Left hindlimb (tissue), 1 donor: ENCODE results near the gene NCR1.
"Not testable (repeated sequence)": the region's sequence is repeated elsewhere in the genome, so short reads cannot be mapped to it uniquely, and the experiment has no call there.

Source experiments
- DNase-seq: peaks from one replicate; pipeline ENCODE4 v3.0.0-alpha.2; 2018

Gene NCR1, protein sequence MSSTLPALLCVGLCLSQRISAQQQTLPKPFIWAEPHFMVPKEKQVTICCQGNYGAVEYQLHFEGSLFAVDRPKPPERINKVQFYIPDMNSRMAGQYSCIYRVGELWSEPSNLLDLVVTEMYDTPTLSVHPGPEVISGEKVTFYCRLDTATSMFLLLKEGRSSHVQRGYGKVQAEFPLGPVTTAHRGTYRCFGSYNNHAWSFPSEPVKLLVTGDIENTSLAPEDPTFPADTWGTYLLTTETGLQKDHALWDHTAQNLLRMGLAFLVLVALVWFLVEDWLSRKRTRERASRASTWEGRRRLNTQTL

DNA sequence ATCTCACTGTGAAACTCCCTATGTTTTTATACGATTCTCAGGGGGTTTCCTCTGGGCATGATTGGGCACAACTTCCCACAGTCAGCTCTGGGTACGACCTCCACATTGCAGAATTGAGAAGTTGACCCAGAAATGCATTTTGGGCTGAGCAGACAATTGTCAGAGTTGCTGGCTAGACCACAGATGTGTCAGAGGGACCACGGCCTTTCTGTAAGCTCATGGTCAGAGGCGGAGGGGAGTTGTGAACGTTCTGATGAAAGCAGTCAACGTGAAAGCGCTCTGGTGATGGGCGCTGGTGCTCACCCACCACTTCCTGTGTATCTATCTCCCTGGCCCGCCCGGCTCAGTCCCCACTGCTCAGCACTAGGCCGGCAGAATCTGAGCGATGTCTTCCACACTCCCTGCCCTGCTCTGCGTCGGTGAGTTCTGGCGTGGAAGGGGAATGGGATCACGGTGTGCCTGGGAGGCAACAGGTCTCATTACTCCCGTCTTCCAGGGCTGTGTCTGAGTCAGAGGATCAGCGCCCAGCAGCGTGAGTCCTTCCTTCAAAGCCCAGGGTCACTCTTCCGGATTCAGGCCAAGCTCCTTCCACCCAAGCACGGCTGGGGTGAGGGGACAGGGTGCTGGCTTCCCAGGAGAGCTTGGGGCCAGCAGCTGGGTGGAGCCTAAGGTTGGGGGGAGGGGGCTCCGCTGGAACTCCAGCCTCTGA, at the start of gene NCR1:
Gene NCR1 (plus strand): TSS at position 346 of the 709 bp plus-strand sequence. CDS start 40 bp downstream, at position 386.
- DNase-seq: no peak

DNA sequence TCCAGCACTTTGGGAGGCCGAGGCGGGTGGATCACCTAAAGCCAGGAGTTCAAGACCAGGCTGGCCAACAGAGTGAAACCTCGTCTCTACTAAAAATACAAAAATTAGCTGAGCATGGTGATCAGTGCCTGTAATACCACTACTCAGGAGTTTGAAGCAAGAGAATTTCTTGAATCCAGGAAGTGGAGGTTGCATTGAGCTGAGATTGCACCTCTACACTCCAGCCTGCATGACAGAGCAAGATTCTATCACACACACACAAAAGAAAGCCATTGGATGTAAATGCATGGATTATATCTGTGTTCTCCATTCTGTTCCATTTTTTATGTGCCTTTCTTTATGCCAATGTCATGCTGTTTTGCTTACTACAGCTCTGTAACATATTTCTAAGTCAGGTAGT, 47.5 kb upstream of the NCR1 start:
- not testable (repeated sequence) for DNase-seq

DNA sequence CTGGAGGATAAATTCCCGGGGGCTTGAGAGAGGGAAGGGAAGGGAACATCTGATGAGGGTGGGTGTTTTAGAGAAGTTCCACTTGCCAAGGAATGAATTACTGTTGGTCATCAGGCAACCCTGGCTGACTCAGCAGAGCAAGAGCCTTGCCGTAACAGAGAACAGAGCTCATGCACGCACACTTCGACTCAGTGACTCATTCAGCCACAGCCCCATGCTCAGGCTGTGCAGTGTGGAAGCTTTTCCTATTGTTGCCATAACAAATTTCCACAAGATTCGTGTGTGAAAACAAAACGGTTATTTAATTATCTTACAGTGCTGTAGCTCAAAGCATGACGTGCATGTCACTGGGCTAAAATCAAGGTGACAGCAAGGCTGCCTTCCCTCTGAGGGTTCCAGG, 46.5 kb upstream of the NCR1 start:
- DNase-seq: not testable (repeated sequence)

DNA sequence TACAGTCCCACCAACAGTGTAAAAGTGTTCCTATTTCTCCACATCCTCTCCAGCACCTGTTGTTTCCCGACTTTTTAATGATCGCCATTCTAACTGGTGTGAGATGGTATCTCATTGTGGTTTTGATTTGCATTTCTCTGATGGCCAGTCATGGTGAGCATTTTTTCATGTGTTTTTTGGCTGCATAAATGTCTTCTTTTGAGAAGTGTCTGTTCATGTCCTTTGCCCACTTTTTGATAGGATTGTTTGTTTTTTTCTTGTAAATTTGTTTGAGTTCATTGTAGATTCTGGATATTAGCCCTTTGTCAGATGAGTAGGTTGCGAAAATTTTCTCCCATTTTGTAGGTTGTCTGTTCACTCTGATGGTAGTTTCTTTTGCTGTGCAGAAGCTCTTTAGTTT, 42.5 kb upstream of the NCR1 start:
- DNase-seq: not testable (repeated sequence)

DNA sequence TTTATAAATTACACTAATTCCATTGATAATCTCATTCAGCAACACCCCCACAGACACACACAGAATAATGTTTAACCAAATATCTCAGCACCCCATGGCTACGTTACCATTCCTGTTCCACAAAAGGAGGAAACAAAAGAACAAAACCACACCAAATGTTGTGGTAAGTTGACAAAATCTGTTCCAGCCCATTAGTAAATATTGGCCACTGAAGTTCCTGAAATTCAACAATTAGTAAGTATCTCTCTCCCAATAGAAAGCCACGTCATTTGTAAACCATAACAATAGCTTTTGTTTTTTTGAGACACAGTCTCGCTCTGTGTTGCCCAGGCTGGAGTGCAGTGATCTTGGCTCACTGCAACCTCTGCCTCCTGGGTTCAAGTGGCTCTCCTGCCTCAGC, 34.3 kb upstream of the NCR1 start:
- DNase-seq: no peak

DNA sequence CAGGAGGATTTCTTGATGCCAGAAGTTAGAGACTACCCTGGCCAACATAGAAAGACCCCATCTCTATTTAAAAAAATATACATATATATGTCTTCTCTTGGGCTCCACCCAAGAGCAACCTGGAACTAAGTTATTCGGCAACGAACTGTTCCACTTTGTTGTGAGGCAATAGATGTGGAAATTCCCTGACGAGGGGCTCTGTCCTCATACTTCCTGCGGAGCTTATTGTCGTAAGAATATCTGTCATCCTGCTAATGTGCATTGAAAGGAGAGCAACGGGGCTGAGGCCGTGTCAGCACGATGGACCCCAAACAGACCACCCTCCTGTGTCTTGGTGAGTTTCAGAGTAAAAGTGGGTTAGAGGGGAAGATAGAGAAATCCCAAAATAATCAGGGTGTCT, 32.0 kb upstream of the NCR1 start, which contains the start of gene FCAR:
Gene FCAR (plus strand): TSS at position 246 of the 400 bp plus-strand sequence. CDS start 55 bp downstream, at position 301.
- DNase-seq: no peak

DNA sequence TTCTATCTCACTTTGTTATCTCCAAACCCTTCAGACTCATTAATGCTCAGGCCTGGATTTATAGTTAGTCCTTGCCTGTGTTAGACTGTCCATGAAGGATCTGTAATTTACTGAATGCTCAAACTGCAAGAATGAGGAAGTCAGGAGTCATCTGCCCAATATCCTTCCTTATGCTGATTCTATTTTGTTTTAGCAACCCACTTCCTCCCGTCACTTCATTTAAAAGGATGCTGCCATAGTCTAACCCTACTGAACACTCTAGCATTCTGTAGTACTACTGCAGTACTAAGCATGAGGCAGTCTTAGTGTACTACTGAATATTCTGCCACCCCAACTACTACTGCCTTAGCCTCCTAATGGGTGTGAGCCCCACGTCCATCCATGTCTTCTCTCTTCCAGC, 30.4 kb upstream of the NCR1 start:
- DNase-seq: no peak

DNA sequence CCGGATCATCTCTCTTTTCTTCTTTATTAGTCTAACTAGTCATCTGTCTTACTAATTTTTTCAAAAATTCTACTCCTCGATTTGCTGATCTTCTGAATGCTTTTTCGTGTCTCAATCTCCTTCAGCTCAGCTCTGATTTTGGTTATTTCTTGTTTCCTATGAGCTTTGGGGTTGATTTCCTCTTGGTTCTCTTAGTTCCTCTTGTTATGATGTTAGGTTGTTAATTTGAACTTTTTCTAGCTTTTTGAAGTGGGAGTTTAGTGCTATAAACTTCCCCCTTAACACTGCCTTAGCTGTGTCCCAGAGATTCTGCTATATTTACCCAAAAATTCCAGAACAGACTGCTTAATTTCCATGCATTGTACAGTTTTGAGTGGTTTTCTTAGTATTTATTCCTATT, 28.5 kb upstream of the NCR1 start:
- no peak for DNase-seq

DNA sequence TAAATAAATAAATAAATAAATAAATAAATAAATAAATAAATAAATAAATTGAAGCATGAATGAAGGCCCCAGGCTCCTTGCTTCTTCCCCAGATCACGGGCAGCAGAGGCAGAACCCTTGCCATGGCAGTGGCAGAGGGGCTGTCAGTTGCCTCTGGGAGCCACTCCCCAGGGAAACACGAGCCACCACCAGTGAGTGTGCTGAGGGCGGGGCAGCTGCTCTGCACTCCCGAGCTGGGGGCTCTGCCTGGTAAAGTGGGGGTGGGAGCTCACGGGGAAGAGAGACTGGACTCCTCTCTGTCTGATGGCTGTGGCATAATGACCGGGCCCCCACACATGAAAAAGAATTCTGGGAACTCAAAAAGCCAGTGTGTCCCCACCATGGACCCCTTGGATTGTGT, 24.1 kb upstream of the NCR1 start:
- DNase-seq: no peak

DNA sequence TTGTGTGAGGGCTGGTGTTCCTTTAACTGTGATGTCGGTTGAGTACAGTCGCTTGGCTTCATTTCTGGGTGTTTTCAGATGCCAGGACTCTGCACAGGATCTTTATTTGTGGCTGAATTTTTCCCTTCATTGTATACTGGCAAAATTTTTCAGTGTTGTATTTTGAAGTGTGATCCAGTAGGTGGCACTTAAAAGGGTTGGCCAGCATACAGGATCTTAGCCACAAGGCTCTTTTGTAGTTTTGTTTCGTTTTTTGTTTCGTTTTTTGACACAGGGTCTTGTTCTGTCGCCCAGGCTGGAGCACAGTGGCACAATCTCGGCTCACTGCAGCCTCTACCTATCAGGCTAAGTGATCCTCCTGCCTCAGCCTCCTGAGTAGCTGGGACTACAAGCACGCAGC, 23.2 kb upstream of the NCR1 start:
- DNase-seq: no peak

DNA sequence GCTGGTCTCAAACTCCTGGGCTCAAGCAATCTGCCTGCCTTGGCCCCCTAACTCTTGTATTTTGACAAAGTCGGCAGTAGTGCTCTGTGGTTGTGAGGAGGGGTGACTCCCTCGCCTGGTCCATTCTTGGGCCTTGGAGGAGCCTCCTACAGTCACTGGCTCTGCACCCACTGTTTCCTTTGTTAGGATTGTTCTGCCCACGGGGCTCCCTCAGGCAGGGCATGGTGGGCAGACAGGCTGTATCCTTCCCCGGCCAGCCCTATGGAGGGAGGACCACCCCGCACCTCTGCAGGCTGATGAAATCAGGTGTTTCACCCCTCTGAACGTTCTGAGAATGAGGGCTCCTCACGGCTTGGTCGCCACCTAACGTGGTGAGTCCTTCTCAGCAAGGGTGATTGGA, 22.7 kb upstream of the NCR1 start:
- no peak for DNase-seq

DNA sequence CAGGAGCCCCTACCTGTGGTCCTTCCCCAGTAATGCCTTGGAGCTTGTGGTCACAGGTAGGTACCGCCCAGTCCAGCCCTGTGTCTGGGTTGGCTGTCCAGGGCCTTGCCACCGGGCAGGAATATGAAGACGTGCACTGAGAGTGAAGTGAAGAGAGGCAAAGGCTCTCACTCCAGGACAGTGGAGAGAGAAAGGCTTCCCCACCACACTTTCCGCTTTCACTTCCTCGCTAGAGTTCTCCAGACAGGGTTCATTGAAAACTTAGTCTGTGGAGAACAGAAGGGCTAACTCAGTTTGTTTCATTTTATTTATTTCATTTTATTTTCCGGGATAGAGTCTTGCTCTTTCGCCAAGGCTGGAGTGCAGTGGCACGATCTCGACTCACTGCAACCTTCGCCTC, 17.7 kb upstream of the NCR1 start:
- no peak for DNase-seq

DNA sequence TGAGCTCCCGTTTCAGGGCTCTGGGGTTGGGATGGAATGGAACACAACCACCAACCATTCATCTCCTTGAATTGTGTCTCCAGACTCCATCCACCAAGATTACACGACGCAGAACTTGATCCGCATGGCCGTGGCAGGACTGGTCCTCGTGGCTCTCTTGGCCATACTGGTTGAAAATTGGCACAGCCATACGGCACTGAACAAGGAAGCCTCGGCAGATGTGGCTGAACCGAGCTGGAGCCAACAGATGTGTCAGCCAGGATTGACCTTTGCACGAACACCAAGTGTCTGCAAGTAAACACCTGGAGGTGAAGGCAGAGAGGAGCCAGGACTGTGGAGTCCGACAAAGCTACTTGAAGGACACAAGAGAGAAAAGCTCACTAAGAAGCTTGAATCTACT, 16.4 kb upstream of the NCR1 start:
- DNase-seq: no peak

DNA sequence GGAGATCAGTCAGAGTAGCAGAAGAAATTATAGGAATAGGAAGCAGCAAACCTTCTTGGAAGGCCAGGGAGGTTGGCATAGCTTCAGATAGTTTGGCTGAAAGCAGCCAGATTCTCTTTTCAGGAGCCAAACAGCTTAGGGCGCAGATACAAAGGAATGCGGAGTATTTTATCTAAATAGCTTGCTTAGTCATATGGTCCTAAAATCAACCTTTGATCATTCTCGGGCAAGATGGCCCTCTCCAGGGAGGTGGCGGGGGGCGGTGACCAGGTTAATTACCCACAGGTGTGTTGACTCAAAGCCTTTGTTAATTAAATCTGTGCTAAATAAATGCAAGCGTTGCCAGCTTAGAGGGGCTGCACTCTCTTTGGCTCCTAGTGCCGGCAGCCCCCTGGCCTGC, 12.5 kb upstream of the NCR1 start:
- no peak for DNase-seq

DNA sequence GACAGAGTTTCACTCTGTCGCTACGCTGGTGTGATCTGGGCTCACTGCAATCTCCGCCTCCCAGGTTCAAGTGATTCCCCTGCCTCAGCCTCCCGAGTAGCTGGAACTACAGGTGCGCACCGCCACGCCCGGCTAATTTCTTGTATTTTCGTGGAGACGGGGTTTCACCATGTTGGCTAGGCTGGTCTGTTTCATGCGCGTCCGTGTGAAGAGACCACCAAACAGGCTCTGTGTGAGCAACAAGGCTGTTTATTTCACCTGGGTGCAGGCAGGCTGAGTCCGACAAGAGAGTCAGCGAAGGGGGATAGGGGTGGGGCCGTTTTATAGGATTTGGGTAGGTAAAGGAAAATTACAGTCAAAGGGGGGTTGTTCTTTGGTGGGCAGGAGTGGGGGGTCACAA, 11.8 kb upstream of the NCR1 start:
- not testable (repeated sequence) for DNase-seq

DNA sequence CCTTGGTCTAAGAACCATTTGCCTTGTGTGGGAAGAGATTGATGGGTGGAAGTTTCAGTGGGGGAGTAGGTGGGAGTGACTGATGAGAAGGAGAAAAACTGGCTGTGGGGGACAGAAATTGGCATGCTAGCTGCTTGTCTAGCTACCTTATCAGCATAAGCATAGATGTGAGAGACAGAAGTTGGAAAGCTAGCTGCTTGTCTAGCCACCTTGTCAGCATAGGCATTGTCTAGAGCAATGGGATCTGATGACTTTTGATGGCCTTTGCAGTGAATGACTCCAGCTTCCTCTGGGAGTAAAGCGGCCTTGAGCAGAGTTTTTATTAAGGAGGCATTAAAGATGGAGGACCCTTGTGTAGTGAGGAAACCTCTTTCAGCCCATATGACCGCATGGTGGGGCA, 9.9 kb upstream of the NCR1 start:
- DNase-seq: no peak

DNA sequence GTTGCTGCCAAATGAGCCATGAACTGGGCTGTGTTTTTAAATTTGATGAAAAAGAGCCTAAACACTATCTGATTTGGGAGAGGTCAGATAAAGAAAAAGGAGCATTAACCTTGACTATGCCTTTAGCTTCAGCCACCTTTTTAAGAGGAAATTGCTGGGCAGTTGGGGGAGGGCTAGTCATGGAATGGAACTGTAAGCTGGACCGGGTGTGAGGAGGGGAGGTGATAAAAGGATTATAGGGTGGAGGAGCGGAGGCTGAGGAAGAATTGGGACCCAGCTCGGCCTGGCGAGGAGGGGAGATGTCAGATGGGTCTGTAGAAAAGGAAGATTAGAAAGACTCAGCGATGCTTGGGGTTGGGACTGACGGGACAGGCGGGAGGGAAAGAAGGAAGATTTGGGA, 7.3 kb upstream of the NCR1 start:
- DNase-seq: not testable (repeated sequence)

DNA sequence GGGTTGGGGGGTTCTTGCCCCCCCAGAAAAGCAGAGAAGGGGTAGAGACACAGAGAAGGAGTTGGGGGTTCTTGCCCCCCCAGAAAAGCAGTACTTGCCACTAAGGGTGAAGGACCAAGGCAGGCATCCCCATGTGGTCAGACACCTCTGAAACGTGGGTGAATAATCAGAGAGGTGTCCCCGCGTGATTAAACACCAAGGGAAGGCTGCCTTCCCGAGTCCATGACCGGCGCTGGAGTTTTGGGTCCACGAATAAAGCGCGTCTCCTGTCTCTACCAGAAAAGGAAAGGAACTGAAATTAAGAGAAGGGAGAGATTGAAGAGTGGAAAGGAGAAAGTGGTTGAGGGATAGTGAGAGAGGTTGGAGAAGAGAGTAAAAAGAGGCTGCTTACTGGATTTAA, 6.3 kb upstream of the NCR1 start:
- not testable (repeated sequence) for DNase-seq

DNA sequence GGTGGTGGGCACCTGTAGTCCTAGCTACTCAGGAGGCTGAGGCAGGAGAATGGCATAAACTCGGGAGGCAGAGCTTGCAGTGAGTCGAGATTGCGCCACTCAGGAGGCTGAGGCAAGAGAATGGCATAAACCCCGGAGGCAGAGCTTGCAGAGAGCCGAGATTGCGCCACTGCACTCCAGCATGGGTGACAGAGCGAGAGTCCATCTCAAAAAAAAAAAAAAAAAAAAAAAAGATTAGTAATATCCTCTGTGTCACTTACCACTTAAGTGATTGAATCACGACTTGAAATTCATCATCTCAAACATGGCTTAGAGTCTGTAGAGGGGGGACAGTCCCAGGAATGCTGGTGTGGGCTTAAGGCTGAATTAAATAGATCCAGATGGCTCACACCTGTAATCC, 4.8 kb upstream of the NCR1 start:
- not testable (repeated sequence) for DNase-seq

DNA sequence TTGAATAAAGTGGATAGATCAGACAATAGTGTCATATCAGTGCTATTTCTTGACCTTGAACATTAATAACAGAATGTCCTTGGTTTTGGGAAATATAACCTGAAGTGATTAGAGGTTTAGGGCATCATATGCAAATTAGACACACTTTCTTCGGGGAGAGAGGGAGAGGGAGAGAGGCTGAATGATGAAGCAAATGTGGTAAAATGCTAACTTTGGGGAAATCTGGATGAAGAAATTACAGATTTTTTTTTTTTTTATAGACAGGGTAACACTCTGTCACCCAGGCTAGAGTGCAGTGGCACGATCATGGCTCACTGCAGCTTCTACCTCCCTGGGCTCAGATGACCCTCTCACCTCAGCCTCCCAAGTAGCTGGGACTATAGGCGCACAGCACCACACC, 3.9 kb upstream of the NCR1 start:
- no peak for DNase-seq

DNA sequence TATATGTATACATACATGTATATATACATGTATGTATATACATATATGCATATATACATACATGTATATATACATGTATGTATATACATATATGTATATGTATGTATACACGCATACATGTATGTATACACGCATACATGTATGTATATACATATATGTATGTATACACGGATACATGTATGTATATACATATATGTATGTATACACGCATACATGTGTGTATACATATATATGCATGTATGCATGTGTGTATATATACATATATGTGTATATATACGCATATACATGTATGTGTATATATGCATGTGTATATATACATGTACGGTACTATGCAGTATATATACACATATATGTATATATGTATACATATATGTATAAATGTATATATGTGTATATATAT, 2.6 kb upstream of the NCR1 start:
- no peak for DNase-seq

DNA sequence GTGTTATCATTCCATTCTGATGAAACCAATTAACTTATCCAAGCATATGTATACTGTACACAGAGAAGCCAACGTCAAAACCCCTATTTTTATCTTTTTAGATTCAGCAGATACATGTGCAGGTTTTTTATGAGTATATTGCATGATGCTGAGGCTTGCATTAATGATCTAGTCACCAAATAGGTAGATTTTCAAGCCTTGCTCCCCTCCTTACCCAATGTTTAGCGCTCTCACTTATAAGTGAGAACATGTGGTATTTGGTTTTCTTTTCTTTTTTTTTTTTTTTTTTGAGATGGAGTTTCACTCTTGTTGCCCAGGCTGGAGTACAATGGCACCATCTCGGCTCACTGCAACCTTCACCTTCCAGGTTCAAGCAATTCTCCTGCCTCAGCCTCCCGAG, 1.7 kb upstream of the NCR1 start:
- not testable (repeated sequence) for DNase-seq

DNA sequence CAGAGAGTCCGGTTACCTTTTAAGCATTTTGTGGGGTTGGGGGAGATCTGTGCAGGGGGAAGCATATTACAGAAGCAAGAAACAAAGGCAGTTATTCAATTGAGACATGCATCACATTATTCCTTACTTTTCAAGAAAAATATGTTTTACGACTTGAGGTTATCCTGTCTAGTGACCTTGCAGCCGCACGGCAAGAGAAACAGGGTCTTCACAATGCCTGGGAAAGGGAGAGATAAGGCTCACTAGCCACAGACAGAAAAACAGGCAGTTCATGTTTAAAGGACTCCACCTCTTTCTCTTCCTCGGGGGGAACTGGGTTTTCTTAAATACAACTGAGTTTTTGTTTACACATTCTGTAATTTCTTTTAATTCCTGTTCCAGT, 536 bp upstream of the NCR1 start:
- DNase-seq: no peak

DNA sequence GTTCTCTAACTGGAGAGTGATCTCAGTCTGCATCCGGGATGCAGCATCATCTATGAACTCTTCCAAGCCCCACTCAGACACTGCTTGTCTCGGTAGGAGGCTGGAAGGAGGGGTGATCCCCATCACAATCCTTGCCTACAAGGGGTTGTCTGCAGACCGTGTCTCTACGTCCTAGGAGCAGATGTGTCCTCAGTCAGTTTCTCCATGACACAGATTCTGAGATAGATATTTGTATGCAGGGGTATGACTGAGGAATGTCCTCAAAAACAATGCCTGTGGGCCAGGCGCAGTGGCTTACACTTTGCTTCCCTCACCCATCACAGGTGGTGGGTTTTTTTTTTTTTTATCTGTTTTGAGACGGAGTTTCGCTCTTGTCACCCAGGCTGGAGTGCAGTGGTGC, 871 bp downstream of the NCR1 start:
- no peak for DNase-seq

DNA sequence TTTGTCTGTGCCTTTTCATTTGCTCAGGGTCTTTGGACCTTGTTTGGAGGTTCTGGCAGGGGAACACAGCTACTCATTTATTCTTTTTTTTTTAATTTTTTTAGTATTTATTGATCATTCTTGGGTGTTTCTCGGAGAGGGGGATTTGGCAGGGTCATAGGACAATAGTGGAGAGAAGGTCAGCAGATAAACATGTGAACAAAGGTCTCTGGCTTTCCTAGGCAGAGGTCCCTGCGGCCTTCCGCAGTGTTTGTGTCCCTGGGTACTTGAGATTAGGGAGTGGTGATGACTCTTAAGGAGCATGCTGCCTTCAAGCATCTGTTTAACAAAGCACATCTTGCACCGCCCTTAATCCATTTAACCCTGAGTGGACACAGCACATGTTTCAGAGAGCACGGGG, 2.0 kb downstream of the NCR1 start:
- not testable (repeated sequence) for DNase-seq
